GM21619 (cell line): ENCODE measurements around the gene PER2.

ENCODE experiments used
- ATAC-seq: cut with Tn5 transposase; IDR thresholded peaks from one replicate; pipeline ENCODE4 v1.9.1; 2021; ENCODE audit not compliant: unreplicated experiment

PER2 gene

GRCh38 chr2:238252766-238253630 lies 35.4 kb downstream of the PER2 start:
- no peak for ATAC-seq

- ATAC-seq, result no peak
Measured at GRCh38 chr2:238251986-238252385, 36.4 kb downstream of the PER2 start.

- ATAC-seq, result no peak
Measured at GRCh38 chr2:238251331-238251730, 37.1 kb downstream of the PER2 start.

- ATAC-seq, result no peak
Measured at GRCh38 chr2:238250896-238251295, 37.5 kb downstream of the PER2 start.

- no peak for ATAC-seq
Measured at GRCh38 chr2:238247841-238248453, 40.5 kb downstream of the PER2 start.

- no peak for ATAC-seq
Measured at GRCh38 chr2:238247002-238247822, 41.2 kb downstream of the PER2 start.

- ATAC-seq, result no peak
Measured at GRCh38 chr2:238244151-238244550, 44.3 kb downstream of the PER2 start.

GRCh38 chr2:238243496-238244076 lies 44.8 kb downstream of the PER2 start:
- no peak for ATAC-seq

- ATAC-seq, result no peak
Measured at GRCh38 chr2:238242731-238243495, 45.5 kb downstream of the PER2 start.

- no peak for ATAC-seq
Measured at GRCh38 chr2:238241970-238242369, 46.4 kb downstream of the PER2 start.

GRCh38 chr2:238240757-238241711 lies 47.4 kb downstream of the PER2 start:
- ATAC-seq, result no peak

GRCh38 chr2:238239863-238240756 lies 48.3 kb downstream of the PER2 start, which contains the start of gene HES6:
Gene HES6 (minus strand): TSS chr2:238240038. CDS start chr2:238239905, 133 bp downstream.
- ATAC-seq, result peak; percentile 90

- no peak for ATAC-seq
Measured at GRCh38 chr2:238239543-238239862, 48.9 kb downstream of the PER2 start.

GRCh38 chr2:238238766-238239542 lies 49.5 kb downstream of the PER2 start:
- ATAC-seq, result no peak

- no peak for ATAC-seq
Measured at GRCh38 chr2:238238311-238238765, 50.1 kb downstream of the PER2 start.

GRCh38 chr2:238237431-238238135 lies 50.8 kb downstream of the PER2 start:
- no peak for ATAC-seq

- ATAC-seq, result no peak
Measured at GRCh38 chr2:238236571-238236970, 51.8 kb downstream of the PER2 start.
